ENCODE measurements around the gene ABCA12.
"Not testable (repeated sequence)": the region's sequence is repeated elsewhere in the genome, so short reads cannot be mapped to it uniquely, and the experiment has no call there.

ABCA12 gene

GRCh38 chr2:215163319-215163718 is 24.9 kb upstream of the ABCA12 start:
- POLR2A ChIA-PET; H3K4me3 ChIP-seq (ENCODE audit: control insufficient read depth in 1 of 7, extremely low read depth in 1 of 7, insufficient read depth in 4 of 7, low read depth in 2 of 7, low read length in 6 of 7); H3K9me3 ChIP-seq (ENCODE audit: control extremely low read depth in 1 of 5, control insufficient read depth in 4 of 5, insufficient read depth in 2 of 5, low read depth in 1 of 5, low read length in 4 of 5); H3K27ac ChIP-seq (ENCODE audit: insufficient read depth in 1 of 2, low read depth in 1 of 2, low read length in 2 of 2, poor library complexity in 1 of 2, severe bottlenecking in 2 of 2); CTCF ChIA-PET; DNase-seq; H3K36me3 ChIP-seq (ENCODE audit: control insufficient read depth in 4 of 4, insufficient read depth in 4 of 4, low read length in 3 of 4); H3K4me1 ChIP-seq (ENCODE audit: control extremely low read depth in 1 of 4, control insufficient read depth in 4 of 4, insufficient read depth in 4 of 4, low read length in 3 of 4); H3K27me3 ChIP-seq (replicated peaks in 2 of 5; ENCODE audit: control insufficient read depth in 4 of 5, insufficient read depth in 5 of 5, low read length in 4 of 5): not testable (repeated sequence)
- WGBS (ENCODE audit: insufficient coverage) = over 99% methylated on average over 24 of the region's 31 CpGs

GRCh38 chr2:215161301-215161829 is 22.9 kb upstream of the ABCA12 start:
- H3K4me3 ChIP-seq (ENCODE audit: control insufficient read depth in 1 of 7, extremely low read depth in 1 of 7, insufficient read depth in 4 of 7, low read depth in 2 of 7, low read length in 6 of 7) = no peak overlapping the region
- no peak for DNase-seq
- H3K27ac ChIP-seq (ENCODE audit: insufficient read depth in 1 of 2, low read depth in 1 of 2, low read length in 2 of 2, poor library complexity in 1 of 2, severe bottlenecking in 2 of 2) = no peak overlapping the region
- ChIA-PET CTCF (no interaction called here), POLR2A (no interaction called here)
- WGBS (ENCODE audit: insufficient coverage) = 98% methylated on average over 7 of the region's 8 CpGs
- no peaks in the 10 kb centered on the region for H3K9me3 ChIP-seq (ENCODE audit: control extremely low read depth in 1 of 5, control insufficient read depth in 4 of 5, insufficient read depth in 2 of 5, low read depth in 1 of 5, low read length in 4 of 5)
- no peaks in the 10 kb centered on the region for H3K27me3 ChIP-seq (replicated peaks in 2 of 5; ENCODE audit: control insufficient read depth in 4 of 5, insufficient read depth in 5 of 5, low read length in 4 of 5)
- no peaks in the 10 kb centered on the region for H3K36me3 ChIP-seq (ENCODE audit: control insufficient read depth in 4 of 4, insufficient read depth in 4 of 4, low read length in 3 of 4)
- no peaks in the 10 kb centered on the region for H3K4me1 ChIP-seq (ENCODE audit: control extremely low read depth in 1 of 4, control insufficient read depth in 4 of 4, insufficient read depth in 4 of 4, low read length in 3 of 4)

GRCh38 chr2:215160081-215160480 is 21.7 kb upstream of the ABCA12 start:
- no CpG with 5 or more reads among the region's 1 CpG for WGBS (ENCODE audit: insufficient coverage)
- no peak for DNase-seq
- Histone ChIP-seq H3K27ac (ENCODE audit: insufficient read depth in 1 of 2, low read depth in 1 of 2, low read length in 2 of 2, poor library complexity in 1 of 2, severe bottlenecking in 2 of 2) (no peak overlapping the region), H3K27me3 (replicated peaks in 2 of 5; ENCODE audit: control insufficient read depth in 4 of 5, insufficient read depth in 5 of 5, low read length in 4 of 5) (no peaks in the 10 kb centered on the region), H3K4me1 (ENCODE audit: control extremely low read depth in 1 of 4, control insufficient read depth in 4 of 4, insufficient read depth in 4 of 4, low read length in 3 of 4) (no peaks in the 10 kb centered on the region), H3K9me3 (ENCODE audit: control extremely low read depth in 1 of 5, control insufficient read depth in 4 of 5, insufficient read depth in 2 of 5, low read depth in 1 of 5, low read length in 4 of 5) (no peaks in the 10 kb centered on the region), H3K36me3 (ENCODE audit: control insufficient read depth in 4 of 4, insufficient read depth in 4 of 4, low read length in 3 of 4) (no peaks in the 10 kb centered on the region), H3K4me3 (ENCODE audit: control insufficient read depth in 1 of 7, extremely low read depth in 1 of 7, insufficient read depth in 4 of 7, low read depth in 2 of 7, low read length in 6 of 7) (no peak overlapping the region)
- ChIA-PET POLR2A (no interaction called here), CTCF (no interaction called here)

GRCh38 chr2:215156453-215156852 is 18.0 kb upstream of the ABCA12 start:
- Histone ChIP-seq H3K27ac (ENCODE audit: insufficient read depth in 1 of 2, low read depth in 1 of 2, low read length in 2 of 2, poor library complexity in 1 of 2, severe bottlenecking in 2 of 2) (no peak overlapping the region), H3K4me3 (ENCODE audit: control insufficient read depth in 1 of 7, extremely low read depth in 1 of 7, insufficient read depth in 4 of 7, low read depth in 2 of 7, low read length in 6 of 7) (no peak overlapping the region), H3K9me3 (ENCODE audit: control extremely low read depth in 1 of 5, control insufficient read depth in 4 of 5, insufficient read depth in 2 of 5, low read depth in 1 of 5, low read length in 4 of 5) (no peaks in the 10 kb centered on the region), H3K36me3 (ENCODE audit: control insufficient read depth in 4 of 4, insufficient read depth in 4 of 4, low read length in 3 of 4) (no peaks in the 10 kb centered on the region), H3K4me1 (ENCODE audit: control extremely low read depth in 1 of 4, control insufficient read depth in 4 of 4, insufficient read depth in 4 of 4, low read length in 3 of 4) (no peaks in the 10 kb centered on the region), H3K27me3 (replicated peaks in 2 of 5; ENCODE audit: control insufficient read depth in 4 of 5, insufficient read depth in 5 of 5, low read length in 4 of 5) (no peaks in the 10 kb centered on the region)
- no peak for DNase-seq
- POLR2A ChIA-PET = no interaction called here
- CTCF ChIA-PET = no interaction called here
- WGBS (ENCODE audit: insufficient coverage) = no CpG with 5 or more reads among the region's 2 CpGs

GRCh38 chr2:215149894-215150293 is 11.5 kb upstream of the ABCA12 start:
- no peaks in the 10 kb centered on the region for H3K9me3 ChIP-seq (ENCODE audit: control extremely low read depth in 1 of 5, control insufficient read depth in 4 of 5, insufficient read depth in 2 of 5, low read depth in 1 of 5, low read length in 4 of 5)
- no peak overlapping the region for H3K27ac ChIP-seq (ENCODE audit: insufficient read depth in 1 of 2, low read depth in 1 of 2, low read length in 2 of 2, poor library complexity in 1 of 2, severe bottlenecking in 2 of 2)
- no peak for DNase-seq
- no peak overlapping the region for H3K4me3 ChIP-seq (ENCODE audit: control insufficient read depth in 1 of 7, extremely low read depth in 1 of 7, insufficient read depth in 4 of 7, low read depth in 2 of 7, low read length in 6 of 7)
- no peaks in the 10 kb centered on the region for H3K36me3 ChIP-seq (ENCODE audit: control insufficient read depth in 4 of 4, insufficient read depth in 4 of 4, low read length in 3 of 4)
- no peaks in the 10 kb centered on the region for H3K4me1 ChIP-seq (ENCODE audit: control extremely low read depth in 1 of 4, control insufficient read depth in 4 of 4, insufficient read depth in 4 of 4, low read length in 3 of 4)
- CTCF ChIA-PET = no interaction called here
- POLR2A ChIA-PET = no interaction called here
- no peaks in the 10 kb centered on the region for H3K27me3 ChIP-seq (replicated peaks in 2 of 5; ENCODE audit: control insufficient read depth in 4 of 5, insufficient read depth in 5 of 5, low read length in 4 of 5)
- WGBS (ENCODE audit: insufficient coverage) = 86% methylated on average over 1 of the region's 1 CpG

- CTCF ChIA-PET = no interaction called here
- WGBS (ENCODE audit: insufficient coverage) = no CpG with 5 or more reads among the region's 1 CpG
Measured at GRCh38 chr2:215149486-215149885, 11.1 kb upstream of the ABCA12 start.

GRCh38 chr2:215149060-215149459 is 10.6 kb upstream of the ABCA12 start:
- Histone ChIP-seq H3K4me3 (ENCODE audit: control insufficient read depth in 1 of 7, extremely low read depth in 1 of 7, insufficient read depth in 4 of 7, low read depth in 2 of 7, low read length in 6 of 7) (no peak overlapping the region), H3K9me3 (ENCODE audit: control extremely low read depth in 1 of 5, control insufficient read depth in 4 of 5, insufficient read depth in 2 of 5, low read depth in 1 of 5, low read length in 4 of 5) (no peaks in the 10 kb centered on the region), H3K27me3 (replicated peaks in 2 of 5; ENCODE audit: control insufficient read depth in 4 of 5, insufficient read depth in 5 of 5, low read length in 4 of 5) (no peaks in the 10 kb centered on the region), H3K4me1 (ENCODE audit: control extremely low read depth in 1 of 4, control insufficient read depth in 4 of 4, insufficient read depth in 4 of 4, low read length in 3 of 4) (no peaks in the 10 kb centered on the region), H3K36me3 (ENCODE audit: control insufficient read depth in 4 of 4, insufficient read depth in 4 of 4, low read length in 3 of 4) (no peaks in the 10 kb centered on the region), H3K27ac (ENCODE audit: insufficient read depth in 1 of 2, low read depth in 1 of 2, low read length in 2 of 2, poor library complexity in 1 of 2, severe bottlenecking in 2 of 2) (no peak overlapping the region)
- no peak for DNase-seq
- ChIA-PET POLR2A (no interaction called here), CTCF (no interaction called here)
- WGBS (ENCODE audit: insufficient coverage) = no CpG with 5 or more reads among the region's 2 CpGs

More at GRCh38 chr2:215149486-215149885, 11.1 kb upstream of the ABCA12 start:
- no peaks in the 10 kb centered on the region for H3K4me1 ChIP-seq (ENCODE audit: control extremely low read depth in 1 of 4, control insufficient read depth in 4 of 4, insufficient read depth in 4 of 4, low read length in 3 of 4)
- POLR2A ChIA-PET = no interaction called here
- no peak for DNase-seq
- H3K27ac ChIP-seq (ENCODE audit: insufficient read depth in 1 of 2, low read depth in 1 of 2, low read length in 2 of 2, poor library complexity in 1 of 2, severe bottlenecking in 2 of 2) = no peak overlapping the region
- H3K9me3 ChIP-seq (ENCODE audit: control extremely low read depth in 1 of 5, control insufficient read depth in 4 of 5, insufficient read depth in 2 of 5, low read depth in 1 of 5, low read length in 4 of 5) = no peaks in the 10 kb centered on the region
- no peak overlapping the region for H3K4me3 ChIP-seq (ENCODE audit: control insufficient read depth in 1 of 7, extremely low read depth in 1 of 7, insufficient read depth in 4 of 7, low read depth in 2 of 7, low read length in 6 of 7)
- no peaks in the 10 kb centered on the region for H3K36me3 ChIP-seq (ENCODE audit: control insufficient read depth in 4 of 4, insufficient read depth in 4 of 4, low read length in 3 of 4)
- H3K27me3 ChIP-seq (replicated peaks in 2 of 5; ENCODE audit: control insufficient read depth in 4 of 5, insufficient read depth in 5 of 5, low read length in 4 of 5) = no peaks in the 10 kb centered on the region

Data from common myeloid progenitor, CD34-positive (primary cell).